GM12891 (cell line): ENCODE results near the gene CDCP2.
A peak's percentile ranks its signal among the peaks of the same experiment; 100 is the strongest.

Experiments used
- DNase-seq: peaks from one replicate; pipeline ENCODE4 v3.0.0; 2011; ENCODE audit warnings: low spot score; ENCODE audit not compliant: insufficient read length
- FAIRE-seq: peaks from 2 replicates; lab custom pipeline; 2011; peaks lifted over from hg19 to GRCh38; lab: Jason Lieb, UNC
- PAX5 ChIP-seq: IDR thresholded peaks from 2 replicates; pipeline ENCODE4 v1.6.1; 2011; ENCODE audit warnings: low read length, moderate library complexity, mild to moderate bottlenecking; ENCODE audit not compliant: insufficient read depth, severe bottlenecking
- POLR2A ChIP-seq: IDR thresholded peaks from 2 replicates; pipeline ENCODE4 v1.6.1; 2011; ENCODE audit warnings: low read depth, low read length, control low read depth
- POLR2AphosphoS5 ChIP-seq: IDR thresholded peaks from 2 replicates; pipeline ENCODE4 v1.6.1; 2011; ENCODE audit warnings: low read depth, low read length, control low read depth
- POU2F2 ChIP-seq: IDR thresholded peaks from 2 replicates; pipeline ENCODE4 v1.6.1; 2011; ENCODE audit warnings: low read depth, mild to moderate bottlenecking, control low read depth, low read length, moderate library complexity
- SPI1 ChIP-seq: IDR thresholded peaks from 2 replicates; pipeline ENCODE4 v1.6.1; 2011; ENCODE audit warnings: low read depth, low read length, control low read depth
- TAF1 ChIP-seq: IDR thresholded peaks from 2 replicates; pipeline ENCODE4 v1.6.1; 2011; ENCODE audit warnings: low read depth, low read length, control low read depth

The CDCP2 gene

GRCh38 chr1:54125386-54126070 lies 27.3 kb downstream of the CDCP2 start:
- TF ChIP-seq POU2F2 (no peak), POLR2A (no peak), POLR2AphosphoS5 (no peak), TAF1 (no peak), PAX5 (no peak), SPI1 (no peak)
- FAIRE-seq = no peak
- no peak for DNase-seq

GRCh38 chr1:54124906-54125305 lies 27.9 kb downstream of the CDCP2 start:
- no peak for DNase-seq
- FAIRE-seq = no peak
- no peak for TF ChIP-seq POU2F2
- TF ChIP-seq TAF1 = no peak
- TF ChIP-seq SPI1 = no peak
- no peak for TF ChIP-seq POLR2A
- TF ChIP-seq PAX5 = no peak
- TF ChIP-seq POLR2AphosphoS5 = no peak

GRCh38 chr1:54124472-54124871 lies 28.3 kb downstream of the CDCP2 start:
- TF ChIP-seq PAX5 (no peak), TAF1 (no peak), POU2F2 (no peak), POLR2AphosphoS5 (no peak), SPI1 (no peak)
- FAIRE-seq = no peak
- no peak for DNase-seq

GRCh38 chr1:54122992-54123391 lies 29.8 kb downstream of the CDCP2 start:
- DNase-seq = no peak
- TF ChIP-seq POLR2AphosphoS5 (no peak), POLR2A (no peak), TAF1 (no peak)
- FAIRE-seq = no peak

DNA sequence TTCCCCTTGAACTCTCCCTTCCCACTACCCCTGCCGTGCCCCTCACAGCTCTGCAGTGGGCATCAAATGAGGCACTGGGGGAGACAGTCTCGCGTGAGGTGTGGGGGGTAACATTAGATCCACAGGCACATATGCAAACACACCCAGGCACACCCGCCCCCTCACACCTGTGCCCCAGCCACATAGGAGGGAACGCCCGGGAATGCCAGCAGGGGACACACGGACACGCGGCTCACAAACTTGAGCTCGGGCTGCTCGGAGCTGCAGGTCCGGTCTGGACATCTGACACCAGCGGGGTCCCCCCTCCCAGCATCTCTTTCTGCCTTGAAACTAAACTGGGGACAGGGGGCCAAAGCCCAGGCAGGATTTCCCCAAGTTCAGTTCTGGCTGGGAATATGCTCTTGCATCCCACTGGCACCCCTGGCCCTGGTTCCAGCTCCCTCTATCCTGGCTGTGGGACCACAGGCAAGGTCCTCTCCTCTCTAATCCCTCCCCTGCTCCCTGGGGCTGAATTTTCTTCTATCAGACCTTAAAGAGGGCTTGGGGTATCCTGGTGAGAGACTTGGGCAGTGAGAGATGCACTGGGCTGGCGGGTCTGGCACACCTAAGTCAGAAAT lies 30.6 kb downstream of the CDCP2 start:
- FAIRE-seq (no peak), DNase-seq (no peak)
- TF ChIP-seq SPI1 = no peak
- TF ChIP-seq POLR2A = no peak
- no peak for TF ChIP-seq POU2F2
- TF ChIP-seq POLR2AphosphoS5 = no peak
- no peak for TF ChIP-seq TAF1
- TF ChIP-seq PAX5 = no peak

DNA sequence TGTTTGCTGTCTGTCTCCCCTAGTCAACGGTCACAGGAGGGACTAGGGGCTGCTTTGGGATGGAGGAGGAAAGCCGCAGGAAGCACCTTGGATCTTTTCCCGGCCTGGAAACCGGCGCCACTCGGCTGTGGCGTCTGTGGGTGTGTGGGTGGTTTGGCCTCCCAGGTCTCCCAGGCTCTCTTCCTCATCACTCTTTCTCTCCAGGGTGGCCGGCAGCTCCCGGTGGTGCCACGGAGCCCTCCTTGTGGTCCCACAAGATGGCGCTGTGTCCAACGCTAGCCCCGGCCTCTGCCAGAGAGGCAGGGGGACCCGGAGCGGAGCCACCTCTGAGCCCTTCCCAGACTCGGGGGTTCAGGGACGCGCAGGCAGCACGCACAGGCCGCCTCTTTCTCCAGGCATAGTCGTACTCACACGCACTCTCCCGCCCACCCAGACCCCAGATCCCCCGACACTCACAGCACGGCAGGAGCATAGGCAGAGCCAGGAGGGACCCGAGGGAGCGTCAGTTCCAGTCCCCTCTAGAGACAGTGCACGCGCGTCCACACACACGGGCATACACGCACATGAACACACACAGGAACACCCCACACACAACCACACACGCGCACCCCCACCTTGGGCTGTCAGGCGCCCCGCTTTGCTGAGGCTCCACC lies 31.2 kb downstream of the CDCP2 start:
- TF ChIP-seq POLR2A (no peak), POU2F2 (no peak), POLR2AphosphoS5 (no peak)
- DNase-seq (peak; percentile 87), FAIRE-seq (peak; percentile 76)

- no peak for DNase-seq
- TF ChIP-seq SPI1 = no peak
- no peak for TF ChIP-seq POLR2AphosphoS5
- TF ChIP-seq POLR2A = no peak
- TF ChIP-seq POU2F2 = no peak
- TF ChIP-seq PAX5 = no peak
- no peak for FAIRE-seq
Observed at GRCh38 chr1:54120698-54121481, 31.9 kb downstream of the CDCP2 start.

DNA sequence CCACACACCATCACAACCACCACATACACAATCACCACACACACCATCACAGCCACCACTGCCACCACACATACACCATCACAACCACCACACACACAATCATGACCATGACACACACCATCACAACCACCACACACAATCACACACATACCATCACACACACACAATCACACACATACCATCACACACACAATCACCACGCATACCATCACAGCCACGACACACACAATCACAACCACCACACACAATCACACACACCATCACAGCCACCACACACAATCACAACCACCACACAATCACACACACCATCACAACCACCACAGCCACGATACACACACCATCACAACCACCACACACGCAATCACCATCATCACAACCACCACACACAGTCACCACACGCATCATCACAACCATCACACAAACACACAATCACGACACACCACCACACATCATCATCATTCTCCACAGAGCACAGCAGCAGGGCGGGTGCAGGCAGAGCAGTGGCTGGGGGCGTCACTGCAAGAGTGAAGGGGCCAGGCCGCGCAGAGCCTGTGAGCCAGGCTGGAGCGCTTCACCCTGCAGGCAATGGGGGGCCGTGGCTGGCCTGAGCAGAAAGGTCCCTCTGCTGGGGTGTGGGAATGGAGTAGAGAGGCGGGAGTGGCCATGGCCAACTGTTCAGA lies 32.6 kb downstream of the CDCP2 start:
- DNase-seq = no peak
- peak; percentile 86 for FAIRE-seq
- no peak for TF ChIP-seq POLR2AphosphoS5

DNA sequence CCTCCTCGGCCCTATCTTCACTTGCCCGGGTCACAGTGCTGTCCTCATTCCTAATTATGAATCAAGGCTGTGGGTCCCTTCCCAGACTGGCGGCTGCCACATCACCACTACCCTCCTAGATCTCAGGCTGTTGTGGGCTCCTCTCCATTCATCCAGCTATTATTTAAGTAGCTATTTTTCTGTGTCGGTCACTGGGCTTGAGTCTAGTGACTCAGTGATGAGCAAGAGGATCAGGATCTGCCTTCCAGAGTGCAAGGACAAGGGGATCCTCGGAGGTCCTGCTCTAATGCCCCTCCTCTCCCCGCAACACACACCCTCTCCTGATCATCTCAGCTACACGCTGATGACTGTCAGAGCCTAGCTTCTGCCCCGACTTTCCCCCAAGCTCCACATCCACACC lies 34.1 kb downstream of the CDCP2 start:
- FAIRE-seq (no peak), DNase-seq (no peak)
- TF ChIP-seq SPI1 (no peak), TAF1 (no peak), POLR2A (no peak), PAX5 (no peak), POLR2AphosphoS5 (no peak), POU2F2 (no peak)

DNA sequence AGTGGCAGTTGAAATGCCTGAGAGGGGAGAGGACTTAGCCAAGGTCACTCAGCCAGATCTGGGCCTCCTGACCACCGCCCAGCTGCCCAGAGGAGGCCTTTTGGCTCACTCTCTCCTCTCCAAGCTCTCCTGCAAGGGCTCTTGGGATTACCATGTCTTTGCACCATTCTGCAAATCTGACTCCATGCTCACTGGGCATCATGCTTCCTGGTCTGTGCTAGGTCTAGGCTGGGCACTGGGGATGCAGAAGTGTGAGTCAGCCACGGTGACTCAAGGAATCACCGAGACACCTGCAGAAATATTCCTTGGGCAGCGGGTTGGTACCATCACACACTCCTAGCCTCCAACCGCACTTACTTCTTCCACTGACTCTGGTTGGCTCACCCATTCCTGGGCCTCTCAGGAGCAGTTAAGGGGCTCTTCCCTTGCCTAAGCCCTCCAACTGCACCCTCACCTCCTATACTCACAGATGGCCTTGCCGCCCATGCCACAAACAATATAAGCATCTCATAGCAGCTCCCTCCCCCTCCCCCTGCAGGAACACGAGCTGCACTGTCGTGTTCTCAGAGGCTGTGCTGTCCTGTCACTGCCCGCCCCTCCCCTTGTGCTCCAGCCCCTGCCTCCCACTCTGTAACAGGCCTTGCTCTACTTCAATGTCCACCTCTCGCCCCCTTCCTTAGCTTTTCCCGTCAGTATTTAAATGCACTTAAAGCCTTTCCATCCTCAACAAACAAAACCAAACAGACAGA lies 34.8 kb downstream of the CDCP2 start:
- TF ChIP-seq POU2F2 = no peak
- no peak for TF ChIP-seq TAF1
- TF ChIP-seq POLR2A = no peak
- TF ChIP-seq SPI1 = no peak
- no peak for TF ChIP-seq POLR2AphosphoS5
- no peak for TF ChIP-seq PAX5
- DNase-seq (no peak), FAIRE-seq (no peak)
